Measurements from ENCODE around the gene HMX1. TPM values are rescaled to one million over a fixed set of nuclear protein-coding genes. Genes with fewer than 3 reads are reported as not detected.
A peak's percentile ranks its signal among the peaks of the same experiment; 100 is the strongest.

Gene HMX1
- total RNA-seq, 1 donor from 2014 or later, result 0.92 TPM

GRCh38 chr4:8913858-8914460, 42.3 kb upstream of the HMX1 start:
- Mint-ChIP-seq H3K9me3 (no peaks in the 10 kb centered on the region), H3K4me3 (no peak overlapping the region), H3K4me1 (peaks cover 6% of the 10 kb centered on the region), H3K36me3 (no peaks in the 10 kb centered on the region), H3K27me3 (ENCODE audit: low read depth) (peaks cover 39% of the 10 kb centered on the region), H3K27ac (no peak overlapping the region)
- no peak for TF ChIP-seq CTCF (IDR thresholded peaks at IDR 0.05; ENCODE audit: unreplicated experiment)
- DNase-seq (ENCODE audit: low spot score in 2 of 2, unreplicated experiment in 2 of 2), result no peak

GRCh38 chr4:8913121-8913857, 41.6 kb upstream of the HMX1 start:
- H3K4me3 Mint-ChIP-seq, result no peak overlapping the region
- no peak for TF ChIP-seq CTCF (IDR thresholded peaks at IDR 0.05; ENCODE audit: unreplicated experiment)
- no peak overlapping the region for H3K27ac Mint-ChIP-seq
- peaks cover 10% of the 10 kb centered on the region for H3K4me1 Mint-ChIP-seq
- DNase-seq (ENCODE audit: low spot score in 2 of 2, unreplicated experiment in 2 of 2), result no peak
- no peaks in the 10 kb centered on the region for H3K9me3 Mint-ChIP-seq
- H3K36me3 Mint-ChIP-seq, result no peaks in the 10 kb centered on the region
- H3K27me3 Mint-ChIP-seq (ENCODE audit: low read depth), result peaks cover 38% of the 10 kb centered on the region

- peaks cover 10% of the 10 kb centered on the region for H3K4me1 Mint-ChIP-seq
- peaks cover 37% of the 10 kb centered on the region for H3K27me3 Mint-ChIP-seq (ENCODE audit: low read depth)
- DNase-seq (ENCODE audit: low spot score in 2 of 2, unreplicated experiment in 2 of 2), result no peak
- no peak for TF ChIP-seq CTCF (IDR thresholded peaks at IDR 0.05; ENCODE audit: unreplicated experiment)
- no peaks in the 10 kb centered on the region for H3K9me3 Mint-ChIP-seq
- H3K27ac Mint-ChIP-seq, result no peak overlapping the region
- no peak overlapping the region for H3K4me3 Mint-ChIP-seq
- H3K36me3 Mint-ChIP-seq, result no peaks in the 10 kb centered on the region
Measured at GRCh38 chr4:8912506-8912905, 40.9 kb upstream of the HMX1 start.

- Mint-ChIP-seq H3K27me3 (ENCODE audit: low read depth) (peaks cover 40% of the 10 kb centered on the region), H3K4me3 (no peak overlapping the region), H3K36me3 (no peaks in the 10 kb centered on the region), H3K9me3 (no peaks in the 10 kb centered on the region), H3K27ac (no peak overlapping the region), H3K4me1 (peaks cover 10% of the 10 kb centered on the region)
- DNase-seq (ENCODE audit: low spot score in 2 of 2, unreplicated experiment in 2 of 2), result no peak
- TF ChIP-seq CTCF (IDR thresholded peaks at IDR 0.05; ENCODE audit: unreplicated experiment), result no peak
Measured at GRCh38 chr4:8912089-8912455, 40.4 kb upstream of the HMX1 start.

GRCh38 chr4:8911316-8912088, 39.9 kb upstream of the HMX1 start:
- Mint-ChIP-seq H3K9me3 (no peaks in the 10 kb centered on the region), H3K36me3 (no peaks in the 10 kb centered on the region), H3K4me1 (peaks cover 10% of the 10 kb centered on the region), H3K27me3 (ENCODE audit: low read depth) (peaks cover 46% of the 10 kb centered on the region), H3K27ac (no peak overlapping the region), H3K4me3 (no peak overlapping the region)
- no peak for TF ChIP-seq CTCF (IDR thresholded peaks at IDR 0.05; ENCODE audit: unreplicated experiment)
- DNase-seq (ENCODE audit: low spot score in 2 of 2, unreplicated experiment in 2 of 2), result peak in 1 of 2 experiments; percentile 36
